ENCODE data around the gene ZNF771.
"Not testable (repeated sequence)": the region's sequence is repeated elsewhere in the genome, so short reads cannot be mapped to it uniquely, and the experiment has no call there.

ZNF771 gene

GRCh38 chr16:30376461-30376902 lies 30.9 kb upstream of the ZNF771 start:
- DNase-seq, result no peak

- DNase-seq, result no peak
These were observed 30.2 kb upstream of the ZNF771 start for GRCh38 chr16:30377050-30377811.

- peak; percentile 86 for DNase-seq
These were observed 29.6 kb upstream of the ZNF771 start for GRCh38 chr16:30377812-30378235.

GRCh38 chr16:30378236-30379157 lies 28.9 kb upstream of the ZNF771 start:
- DNase-seq, result peak; percentile 99

- DNase-seq, result no peak
These were observed 28.1 kb upstream of the ZNF771 start for GRCh38 chr16:30379158-30379783.

GRCh38 chr16:30380072-30380802 lies 27.2 kb upstream of the ZNF771 start:
- no peak for DNase-seq

- no peak for DNase-seq
These were observed 26.6 kb upstream of the ZNF771 start for GRCh38 chr16:30380803-30381208.

- DNase-seq, result no peak
These were observed 25.9 kb upstream of the ZNF771 start for GRCh38 chr16:30381291-30382041.

GRCh38 chr16:30382111-30382881 lies 25.1 kb upstream of the ZNF771 start, which contains the start of gene SEPTIN1:
TSS of gene SEPTIN1 (minus strand) at chr16:30382561. CDS start at chr16:30382542, 19 bp downstream.
- DNase-seq, result peak; percentile 49

GRCh38 chr16:30383521-30383920 lies 23.9 kb upstream of the ZNF771 start:
- DNase-seq, result no peak

GRCh38 chr16:30394592-30395154 lies 12.7 kb upstream of the ZNF771 start:
- no peak for DNase-seq

- DNase-seq, result peak; percentile 88
These were observed 12.0 kb upstream of the ZNF771 start, which contains the start of gene ZNF48 for GRCh38 chr16:30395155-30395991. TSS of gene ZNF48 (plus strand) at chr16:30395420. CDS start at chr16:30395795, 375 bp downstream.

- DNase-seq, result no peak
These were observed 11.3 kb upstream of the ZNF771 start for GRCh38 chr16:30395992-30396585.

GRCh38 chr16:30396627-30397026 lies 10.8 kb upstream of the ZNF771 start:
- DNase-seq, result not testable (repeated sequence)

GRCh38 chr16:30397056-30397455 lies 10.3 kb upstream of the ZNF771 start:
- no peak for DNase-seq

GRCh38 chr16:30397776-30398660 lies 9.4 kb upstream of the ZNF771 start:
- DNase-seq, result no peak

GRCh38 chr16:30398661-30399434 lies 8.6 kb upstream of the ZNF771 start:
- no peak for DNase-seq

Data from RPMI8226 (cell line).